NCI-H510A treated with DMSO at 0.1 percent for 48 hours (cell line): ENCODE measurements around the gene SCOC.

Source experiments
- DNase-seq: peaks from one replicate; lab custom pipeline; 2025; lab: John Stamatoyannopoulos, UW

The SCOC gene

DNA sequence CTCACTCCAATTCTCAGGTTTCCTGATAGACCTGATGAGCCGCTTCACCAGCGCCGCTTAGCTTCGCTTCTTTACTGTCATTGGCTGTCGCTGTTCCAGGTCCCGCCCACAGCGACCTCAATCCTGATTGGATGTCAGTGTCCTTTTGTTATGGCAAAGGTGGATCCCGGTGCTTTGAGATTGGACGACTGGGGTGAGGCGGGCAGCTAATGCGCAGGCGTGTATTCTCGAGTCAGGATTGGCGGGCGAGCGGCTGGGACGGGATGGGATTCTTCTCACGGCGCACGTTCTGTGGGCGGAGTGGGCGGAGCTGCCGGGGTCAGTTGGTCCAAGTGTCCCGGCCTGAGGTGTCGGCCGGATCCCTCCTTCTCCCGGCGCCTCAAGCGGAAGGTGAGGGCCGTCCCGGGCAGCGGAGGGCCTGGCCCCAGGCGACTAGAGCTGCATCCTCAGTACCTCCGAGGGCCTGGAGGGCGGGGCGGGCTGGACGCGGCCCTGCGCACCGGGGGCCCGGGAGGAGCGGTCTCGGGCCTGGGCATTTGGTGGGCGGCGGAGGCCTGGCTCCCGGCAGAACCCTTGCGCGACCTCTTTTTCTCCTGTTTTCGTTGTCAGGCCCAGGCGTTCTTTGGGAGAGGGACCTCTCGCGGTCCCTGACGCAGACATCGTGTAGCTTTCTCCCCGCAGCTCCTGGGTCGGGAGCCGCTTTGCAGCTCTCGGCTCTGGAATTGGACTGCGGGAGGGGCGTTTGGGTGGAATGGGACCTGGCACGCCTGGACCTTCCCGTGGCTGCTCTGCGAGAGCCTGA lies at the start of gene SCOC:
Gene SCOC, plus strand, starts transcription at position 319 of the 802 bp plus-strand sequence. CDS start 5,525 bp downstream, outside the sequence.
- peak; percentile 96 for DNase-seq

DNA sequence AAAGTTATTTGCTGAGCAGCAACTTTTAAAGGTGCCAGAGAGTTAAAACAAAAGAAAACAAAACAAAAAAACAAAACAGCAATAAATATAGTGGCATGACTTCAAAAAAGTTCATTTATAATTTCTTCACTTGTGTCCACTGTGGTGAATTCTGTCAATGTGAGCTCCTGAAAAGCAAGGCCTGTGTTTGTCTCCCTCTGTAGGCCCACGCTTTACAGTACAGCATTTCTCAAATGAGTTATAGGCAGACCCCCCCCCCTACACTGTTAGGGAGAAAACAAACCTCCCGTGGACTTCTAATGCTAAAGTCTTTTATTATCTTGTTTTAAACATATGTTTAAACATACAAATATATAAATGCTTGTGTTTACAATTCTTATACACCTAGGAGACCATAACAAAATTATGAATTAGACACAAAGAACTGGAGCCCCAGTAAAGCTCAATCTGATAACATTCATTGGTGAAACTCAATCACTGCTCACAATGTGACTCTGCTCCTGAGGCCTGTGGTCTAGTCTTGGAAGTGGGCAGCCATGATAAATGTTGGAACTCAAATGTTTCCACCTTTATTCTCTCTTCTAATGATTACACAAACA lies 47.0 kb upstream of the SCOC start:
- no peak for DNase-seq

DNA sequence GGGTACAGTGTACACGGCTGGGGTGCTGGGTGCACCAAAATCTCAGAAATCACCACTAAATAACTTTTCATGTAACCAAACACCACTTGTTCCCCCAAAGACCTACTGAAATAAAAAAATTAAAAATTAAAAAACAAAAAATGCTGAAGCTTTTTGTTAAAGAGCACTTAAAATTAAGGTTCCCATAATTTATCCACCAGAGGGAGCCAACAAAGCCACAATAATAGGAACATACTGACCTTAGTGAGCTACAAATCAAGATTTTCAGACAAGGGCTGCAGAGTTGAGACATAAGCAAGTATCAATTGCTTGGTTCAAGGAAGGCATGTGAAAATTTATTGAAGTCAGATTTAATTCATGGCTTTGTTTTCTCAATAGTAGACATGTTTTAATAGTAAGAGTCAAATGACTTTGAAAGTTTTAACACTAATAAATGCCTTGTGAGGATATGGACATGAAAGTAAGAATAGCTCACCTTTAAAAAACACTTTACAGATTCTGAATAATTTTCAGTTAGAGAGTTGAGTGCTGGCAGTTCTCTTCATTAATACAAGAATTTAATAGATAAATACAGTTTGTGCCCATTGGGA lies 43.0 kb upstream of the SCOC start:
- peak; percentile 24 for DNase-seq

DNA sequence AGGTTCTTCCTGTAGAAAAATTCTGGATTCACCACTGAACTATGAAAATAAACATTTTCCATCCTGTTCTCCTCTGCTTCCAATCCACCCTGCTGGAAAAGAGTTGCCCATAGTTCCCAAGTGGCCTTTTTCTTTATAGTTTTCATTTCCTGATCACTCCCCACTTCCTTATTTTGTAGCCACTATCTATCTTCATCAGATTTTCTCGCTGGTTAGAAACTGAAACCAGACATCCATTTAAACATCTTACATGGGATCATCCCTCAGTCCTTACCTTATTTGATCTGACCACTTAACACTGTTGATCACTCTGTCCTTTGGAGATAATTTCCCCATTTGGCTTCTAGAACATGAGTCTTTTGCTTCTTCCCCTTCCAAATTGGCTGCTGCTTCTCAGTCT lies 42.2 kb upstream of the SCOC start:
- DNase-seq: no peak

DNA sequence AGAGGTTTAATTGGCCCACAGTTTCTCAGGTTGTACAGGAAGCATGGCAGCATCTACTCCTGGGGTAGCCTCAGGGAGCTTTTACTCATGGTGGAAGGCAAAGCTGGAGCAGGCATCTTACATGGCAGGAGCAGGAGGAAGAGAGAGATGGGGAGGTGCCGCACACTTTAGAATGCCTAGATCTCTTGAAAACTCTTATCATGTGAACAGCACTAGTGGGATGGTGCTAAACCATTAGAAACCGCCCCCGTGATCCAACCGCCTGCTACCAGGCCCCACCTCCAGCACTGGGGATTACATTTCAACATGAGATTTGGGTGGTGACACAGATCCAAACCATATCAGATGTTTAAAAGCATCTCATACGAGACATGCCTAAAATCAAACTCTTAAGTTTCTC lies 41.6 kb upstream of the SCOC start:
- DNase-seq: no peak

DNA sequence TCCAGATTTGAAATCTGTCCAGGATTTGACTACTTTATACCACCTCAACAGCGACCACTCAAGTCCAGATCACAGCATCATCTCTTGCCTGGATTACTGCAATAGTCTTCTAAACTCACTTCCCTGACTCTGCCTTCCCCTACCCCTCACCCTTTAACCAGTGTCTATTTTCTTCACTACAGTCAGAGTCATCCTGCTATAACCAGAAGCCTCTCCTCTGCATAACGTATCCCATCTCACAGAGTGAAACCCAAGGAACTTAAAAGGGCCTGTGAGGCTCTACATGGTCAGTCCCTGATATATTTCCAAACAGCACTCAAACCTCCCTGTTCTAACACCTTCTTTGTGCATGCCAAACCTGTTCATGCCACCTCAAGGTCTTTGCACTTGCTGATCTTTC lies 40.7 kb upstream of the SCOC start:
- no peak for DNase-seq

DNA sequence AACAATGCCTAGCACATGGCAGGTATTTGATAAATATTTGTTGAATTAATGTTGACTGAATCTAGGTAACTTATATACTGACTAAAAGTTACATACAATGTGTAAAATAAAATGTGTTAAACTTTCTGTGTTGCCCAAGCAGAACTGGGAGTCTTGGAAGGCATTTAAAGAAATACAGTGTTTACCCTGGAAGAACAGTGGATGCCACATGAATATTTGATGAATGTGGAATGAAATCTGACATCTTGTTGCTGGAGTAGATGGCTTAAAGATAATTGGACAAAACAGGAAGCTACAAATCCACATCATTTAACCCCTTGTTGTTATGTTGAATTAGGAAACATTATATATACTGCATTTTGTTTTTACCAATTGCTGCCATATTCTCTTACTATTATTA lies 39.9 kb upstream of the SCOC start:
- no peak for DNase-seq

DNA sequence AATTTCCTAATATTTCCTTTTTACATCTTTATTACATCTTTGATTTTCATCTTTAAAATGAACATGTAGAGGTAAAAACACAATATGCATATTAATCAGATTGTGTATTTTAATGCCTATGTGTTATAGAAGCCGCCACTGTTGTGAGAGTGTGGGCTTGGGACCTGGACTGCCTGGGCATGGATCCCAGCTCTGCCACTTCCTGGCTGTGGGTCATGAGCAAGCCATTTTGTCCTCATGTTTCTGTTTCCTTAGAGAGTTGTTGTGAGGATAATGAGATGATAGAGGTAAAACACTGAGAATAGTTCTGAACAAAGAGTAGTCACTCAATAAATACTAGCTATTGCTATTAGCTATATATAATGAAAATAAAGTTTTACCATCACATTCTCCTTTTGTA lies 38.4 kb upstream of the SCOC start:
- no peak for DNase-seq

DNA sequence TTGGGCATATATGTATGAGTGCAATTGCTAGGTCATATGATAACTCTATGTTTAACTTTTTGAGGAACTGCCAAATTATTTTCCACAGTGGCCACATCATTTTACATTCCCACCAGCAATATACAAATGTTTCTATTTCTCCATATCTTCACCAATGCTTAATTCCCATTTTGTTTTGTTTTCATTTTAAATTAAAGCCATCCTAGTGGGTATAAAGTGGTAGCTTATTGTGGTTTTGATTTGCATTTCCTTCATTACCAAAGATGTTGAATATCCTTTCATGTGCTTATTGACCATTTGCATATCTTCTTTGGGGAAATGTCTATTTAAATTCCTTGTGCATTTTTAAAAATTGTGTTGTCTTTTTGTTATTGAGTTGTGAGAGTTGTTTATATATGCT lies 36.7 kb upstream of the SCOC start:
- no peak for DNase-seq

DNA sequence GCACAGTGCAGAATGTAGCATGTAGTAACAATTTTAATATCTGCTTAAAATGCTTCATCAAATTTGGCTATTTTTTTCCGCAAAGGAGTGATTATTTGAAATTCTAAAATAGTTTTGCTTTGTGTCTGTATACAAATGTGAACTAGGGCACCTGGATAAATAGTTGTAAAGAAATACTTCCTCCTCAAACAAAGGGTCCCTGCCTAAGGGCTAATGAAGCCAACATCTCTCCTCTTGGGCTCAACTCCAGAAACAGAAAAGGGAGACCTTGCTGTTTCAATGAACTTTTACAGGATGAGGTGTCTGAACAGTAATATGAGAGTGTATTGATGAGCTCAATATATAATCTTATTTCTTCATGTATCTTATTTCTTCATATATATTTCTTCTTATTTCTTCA lies 30.8 kb upstream of the SCOC start:
- no peak for DNase-seq

DNA sequence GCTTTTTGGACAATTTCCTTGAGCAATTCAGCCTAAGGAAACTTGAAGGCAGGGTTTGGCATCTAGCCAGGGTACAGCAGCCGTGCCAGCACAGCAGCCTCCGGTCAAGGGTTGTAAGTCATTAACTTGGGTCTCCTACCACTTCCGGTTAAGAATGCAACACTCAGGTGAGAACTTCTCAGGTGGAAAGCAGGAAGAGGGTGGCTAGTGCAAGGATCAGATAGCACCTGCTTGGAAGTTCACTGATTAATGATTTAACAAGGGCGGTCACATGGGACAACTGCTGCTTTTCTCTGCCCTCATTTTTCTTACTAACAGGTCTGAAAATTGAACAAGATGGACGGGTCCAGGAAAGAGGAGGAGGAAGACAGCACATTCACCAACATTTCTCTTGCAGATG lies 30.1 kb upstream of the SCOC start:
- no peak for DNase-seq

DNA sequence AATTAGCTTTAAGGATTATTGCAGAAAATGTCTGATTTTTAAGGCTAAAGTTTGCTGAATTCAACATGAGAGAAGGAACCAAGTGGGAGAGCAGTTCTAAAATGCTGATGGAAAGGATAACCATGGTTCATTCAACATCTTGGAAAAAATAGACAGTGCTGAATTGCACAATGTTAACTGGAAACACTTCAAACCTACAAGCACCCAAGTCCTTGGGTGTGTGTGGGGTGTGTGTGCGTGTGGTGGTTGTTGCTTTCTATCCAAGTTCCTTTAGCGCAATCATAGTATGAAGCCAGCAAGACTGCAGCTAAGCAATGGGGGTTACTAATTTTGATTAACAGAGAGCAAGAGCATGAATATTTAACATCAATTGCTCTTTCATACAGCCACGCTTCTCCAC lies 29.3 kb upstream of the SCOC start:
- no peak for DNase-seq

DNA sequence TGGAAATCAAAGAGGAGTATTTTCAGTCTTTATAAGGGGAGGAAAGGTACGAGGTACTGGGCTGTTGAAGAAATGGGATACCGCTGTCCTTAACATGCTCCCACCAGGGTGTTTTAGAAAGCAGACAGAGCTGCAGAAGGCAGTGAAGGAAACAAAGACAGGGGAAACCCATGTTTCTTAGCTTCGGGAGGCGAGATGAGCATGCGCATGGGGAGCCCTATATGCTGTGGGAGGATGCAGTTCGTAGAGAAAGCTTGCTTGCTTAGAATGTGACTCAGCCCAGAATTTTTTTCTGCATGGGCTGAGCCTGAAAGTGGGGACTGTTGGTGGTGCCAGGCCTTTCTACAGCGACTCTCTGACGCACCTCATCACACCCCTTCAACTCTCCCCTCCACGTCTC lies 28.8 kb upstream of the SCOC start:
- DNase-seq: no peak

DNA sequence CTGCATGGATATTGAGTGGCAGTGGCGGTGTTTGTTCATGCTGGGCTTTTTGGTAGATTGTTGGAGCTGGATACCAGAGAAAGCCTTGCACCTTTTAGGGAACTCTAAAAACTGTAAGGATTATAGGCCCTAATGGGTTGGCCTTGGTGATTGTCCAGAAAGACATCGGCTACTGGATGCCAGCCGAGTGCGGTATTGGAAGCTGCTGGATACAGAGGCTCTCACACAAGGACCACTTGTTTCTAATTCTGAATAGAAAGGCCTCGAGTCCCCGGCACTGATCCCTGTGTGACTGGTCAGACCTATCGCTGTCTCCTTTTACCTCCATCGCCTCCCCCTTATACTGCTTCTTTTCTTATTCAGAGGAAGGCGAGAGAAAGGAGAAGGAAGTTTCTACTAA lies 27.3 kb upstream of the SCOC start:
- DNase-seq: no peak

DNA sequence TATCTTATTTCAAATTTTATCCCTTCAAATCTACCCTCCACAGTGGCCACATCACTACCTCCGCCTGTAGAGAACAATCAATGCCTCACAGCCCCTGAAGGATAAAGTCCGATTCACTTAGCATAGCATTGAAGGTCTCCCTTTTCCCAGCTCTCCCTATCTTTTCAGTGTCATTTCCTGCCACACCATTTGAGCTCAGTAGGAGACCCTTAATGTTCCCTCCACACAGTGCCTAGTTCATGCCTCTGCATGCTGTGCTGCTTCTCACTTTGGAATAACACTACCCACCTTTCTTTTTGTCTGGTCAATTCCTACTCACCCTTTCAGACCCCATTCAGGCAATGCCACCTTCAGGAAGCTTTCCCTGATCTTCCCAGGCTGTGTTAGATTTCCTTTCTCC lies 23.6 kb upstream of the SCOC start:
- DNase-seq: no peak

DNA sequence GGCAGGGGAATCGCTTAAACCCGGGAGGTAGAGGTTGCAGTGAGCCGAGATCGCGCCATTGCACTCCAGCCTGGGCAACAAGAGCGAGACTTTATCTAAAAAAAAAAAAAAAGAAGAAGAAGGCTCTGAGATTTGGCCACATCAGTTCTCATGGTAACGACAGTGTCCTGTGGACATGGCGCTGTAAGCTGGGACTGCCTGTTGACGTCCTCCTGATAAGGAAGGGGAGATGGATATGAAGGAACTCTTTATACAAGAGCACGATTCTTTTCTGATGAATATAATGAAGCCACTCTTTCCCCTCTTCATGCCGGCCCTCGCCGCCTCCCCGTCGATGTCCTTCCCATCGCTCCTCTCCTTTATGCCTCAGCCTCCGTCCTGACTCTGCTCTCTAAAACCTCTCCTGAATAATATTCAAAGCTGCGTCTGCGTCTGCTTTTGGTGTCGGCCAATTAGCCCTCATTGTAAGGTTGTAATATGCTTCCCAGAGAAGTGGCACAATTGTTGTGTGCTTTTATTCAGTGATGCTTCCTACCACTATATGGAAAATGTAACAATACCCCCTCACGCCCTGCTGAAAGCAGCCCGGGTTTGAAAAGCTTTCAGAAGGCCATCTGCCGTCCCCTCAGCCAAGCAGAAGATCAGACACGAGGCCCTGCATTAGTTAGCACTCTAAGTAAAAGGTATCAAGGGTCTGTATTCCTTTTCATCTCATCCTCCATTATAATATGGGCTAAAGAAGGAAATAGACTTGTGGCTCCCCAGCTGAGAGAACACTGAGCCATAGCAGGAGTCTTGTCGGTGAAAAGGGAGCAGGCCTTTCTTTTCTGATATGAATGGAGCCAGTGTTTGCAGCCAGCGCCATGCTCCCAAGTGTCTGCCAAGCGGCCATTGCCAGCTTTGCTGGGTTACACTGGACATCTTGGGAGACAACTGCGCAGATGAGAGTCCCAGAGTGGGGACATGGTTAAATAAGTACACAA lies 22.1 kb upstream of the SCOC start:
- no peak for DNase-seq

DNA sequence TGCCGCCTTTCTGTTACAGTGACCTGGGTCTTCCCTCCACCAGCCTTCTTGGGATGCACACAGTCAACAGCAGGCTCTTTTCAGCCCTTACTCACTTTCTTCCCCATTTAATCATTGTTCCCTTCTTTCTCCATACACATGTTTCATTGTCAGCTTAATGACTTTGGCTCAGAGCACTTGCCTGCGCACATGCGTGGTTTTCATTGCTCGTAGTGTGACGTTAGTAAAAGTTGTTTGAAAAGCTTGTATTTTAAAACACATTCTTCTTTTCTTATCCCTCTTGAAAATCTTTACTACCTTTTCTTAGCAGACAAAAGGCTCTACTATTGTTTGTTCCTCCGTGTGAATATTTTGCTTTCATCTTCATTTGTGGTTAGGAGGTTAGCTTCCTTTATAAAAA lies 19.7 kb upstream of the SCOC start:
- DNase-seq: no peak

DNA sequence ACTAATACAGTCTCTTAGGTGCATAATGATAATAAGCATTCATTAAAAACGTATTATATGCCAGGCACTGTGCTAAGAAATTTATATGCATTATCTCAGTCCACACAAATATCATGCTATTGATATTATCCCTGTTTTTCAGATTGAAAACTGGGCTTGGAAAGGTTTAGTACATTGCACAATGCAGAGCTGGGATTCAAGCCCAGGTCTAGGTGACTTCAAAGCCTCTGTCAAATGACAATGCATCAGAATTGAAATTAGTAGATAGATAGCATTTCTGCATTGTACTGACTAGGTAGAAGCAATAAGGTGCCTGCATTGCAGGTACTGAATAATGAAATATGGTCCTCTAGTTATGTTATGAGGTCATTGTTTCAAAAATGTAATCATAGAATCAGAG lies 18.2 kb upstream of the SCOC start:
- no peak for DNase-seq

DNA sequence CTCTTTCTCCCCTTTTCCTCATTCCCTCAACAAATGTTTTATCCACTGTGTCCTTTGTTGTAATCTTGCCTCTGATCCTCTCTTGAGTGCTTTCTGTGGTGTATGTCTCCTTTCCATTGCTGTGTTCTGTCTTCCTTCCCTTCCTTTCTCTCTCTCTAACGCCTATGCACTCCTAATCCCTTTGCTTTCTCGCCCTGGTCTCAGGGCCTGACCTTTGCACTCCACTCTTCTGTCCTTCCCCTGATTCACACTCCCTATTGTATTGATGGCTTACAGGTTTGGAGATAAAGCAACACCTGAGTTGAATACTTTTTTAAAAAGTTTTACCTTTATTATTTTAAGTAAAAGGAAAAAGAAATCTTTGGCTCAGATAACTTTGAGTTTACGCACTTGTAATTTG lies 15.6 kb upstream of the SCOC start:
- DNase-seq: no peak

DNA sequence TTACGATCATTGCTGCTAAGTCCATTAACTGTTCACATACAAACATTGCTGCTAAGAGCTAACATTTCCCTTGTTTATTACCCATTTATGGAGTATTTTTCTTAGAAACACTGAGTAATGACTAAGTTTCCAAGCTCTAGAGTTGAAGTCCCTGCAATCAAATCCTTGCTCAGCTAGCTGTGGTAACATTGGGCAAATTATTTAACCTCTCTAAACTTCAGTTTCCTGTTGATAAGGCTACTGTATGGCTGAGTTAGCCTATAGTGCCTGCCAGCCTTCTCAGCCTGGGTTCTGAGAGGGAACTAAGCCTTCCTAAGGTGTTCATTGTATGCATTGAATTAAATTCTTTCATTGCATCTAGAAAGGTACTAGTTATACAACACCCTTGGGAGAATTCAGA lies 15.2 kb upstream of the SCOC start:
- DNase-seq: no peak

DNA sequence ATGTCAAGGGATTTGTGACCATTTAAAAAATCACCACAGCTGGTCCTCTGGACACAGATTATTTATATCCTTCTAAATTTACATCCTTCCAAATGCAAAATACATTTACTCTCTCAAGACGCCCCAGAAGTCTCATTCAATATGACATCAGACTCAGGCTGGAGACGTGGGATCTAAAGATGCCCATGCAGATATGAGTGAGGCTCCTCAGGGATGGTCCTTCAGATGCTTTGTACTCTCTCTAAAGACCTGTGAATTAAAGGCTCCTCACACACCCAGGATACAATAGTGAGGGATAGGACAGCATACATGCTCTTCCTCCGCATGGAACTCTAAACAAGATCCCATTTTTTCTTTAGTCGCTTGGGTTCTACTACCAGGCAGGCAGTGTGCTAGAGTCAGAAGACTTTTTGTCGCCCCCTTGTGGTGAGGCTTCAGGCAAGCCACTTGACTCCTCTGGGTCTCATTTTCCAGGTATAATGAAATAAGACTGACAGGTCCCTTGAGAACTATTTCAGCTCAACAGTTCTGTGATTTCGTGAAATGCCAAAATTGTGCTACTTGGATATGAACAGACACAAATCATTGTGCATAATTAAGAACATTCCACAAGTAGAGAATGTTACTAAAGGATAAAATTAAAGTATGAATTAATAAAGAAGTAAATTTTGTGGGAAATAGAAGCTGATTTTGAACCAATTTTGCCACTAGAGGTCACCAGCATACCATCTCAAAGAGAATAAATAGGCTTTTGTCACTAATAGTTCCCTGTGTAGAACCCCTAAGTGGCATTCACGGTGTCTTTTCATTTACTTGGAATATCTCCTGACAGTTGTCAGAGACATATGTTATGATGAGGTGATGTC lies 13.7 kb upstream of the SCOC start:
- peak; percentile 69 for DNase-seq
